Lung (tissue), 12 donors: ENCODE results near the gene MUSTN1. TPM values are rescaled to one million over a fixed set of nuclear protein-coding genes. Genes with fewer than 3 reads are reported as not detected.
A peak's percentile ranks its signal among the peaks of the same experiment; 100 is the strongest.

Experiments used
- ATAC-seq: fragments of 200-7000 bp; cut with Tn5 transposase; one replicate; pipeline ENCODE4 v1.9.1; 2020; ENCODE audit warnings: moderate number of reproducible peaks; ENCODE audit not compliant: insufficient read depth, low FRiP score
- DNase-seq, 3 donors: peaks; one replicate each; pipeline ENCODE4 v3.0.0-alpha.2; 2013 to 2017
- H3K27ac ChIP-seq, 2 donors: one replicate each; pipeline ENCODE4 v1.5.1; 2013; ENCODE audit warnings: mild to moderate bottlenecking in 2 of 2, moderate library complexity in 2 of 2, control low read depth in 1 of 2, inconsistent platforms in 1 of 2, low read depth in 1 of 2, low read length in 1 of 2
- H3K27me3 ChIP-seq, 3 donors: one replicate each; pipeline ENCODE4 v1.5.1; 2013; ENCODE audit warnings: low read length in 2 of 3; ENCODE audit not compliant: control insufficient read depth in 3 of 3, insufficient read depth in 3 of 3
- H3K36me3 ChIP-seq, 4 donors: one replicate each; pipeline ENCODE4 v1.5.1; 2013; ENCODE audit warnings: low read length in 4 of 4, mild to moderate bottlenecking in 1 of 4, moderate library complexity in 1 of 4; ENCODE audit not compliant: control insufficient read depth in 4 of 4, insufficient read depth in 4 of 4
- H3K4me1 ChIP-seq, 5 donors: one replicate each; pipeline ENCODE4 v1.5.1; 2013; ENCODE audit warnings: low read length in 5 of 5, mild to moderate bottlenecking in 2 of 5, moderate library complexity in 1 of 5; ENCODE audit not compliant: control insufficient read depth in 5 of 5, insufficient read depth in 5 of 5
- H3K4me3 ChIP-seq: one replicate; pipeline ENCODE4 v1.5.1; 2013; ENCODE audit warnings: mild to moderate bottlenecking, control low read depth, moderate library complexity
- H3K9ac ChIP-seq, 2 donors: one replicate each; pipeline ENCODE4 v1.5.1; 2013; ENCODE audit warnings: low read length in 2 of 2, control low read depth in 1 of 2; ENCODE audit not compliant: insufficient read depth in 1 of 2
- H3K9me3 ChIP-seq, 4 donors: one replicate each; pipeline ENCODE4 v1.5.1; 2013; ENCODE audit warnings: low read length in 3 of 4, mild to moderate bottlenecking in 1 of 4, moderate library complexity in 1 of 4; ENCODE audit not compliant: control insufficient read depth in 4 of 4, insufficient read depth in 3 of 4
- CTCF ChIP-seq: IDR thresholded peaks from 2 replicates; pipeline ENCODE4 v1.5.1; 2012; ENCODE audit warnings: mild to moderate bottlenecking; ENCODE audit errors: control extremely low read depth, extremely low read depth
- WGBS, 2 donors: extraction: QIAGEN DNeasy Blood & Tissue Kit; methylation state at CpG; one replicate each; pipeline ENCODE4 v1.1.7; 2013; 5-methylcytosine and 5-hydroxymethylcytosine counted together
- polyA plus RNA-seq, 2 donors: library from polyadenylated mRNA; stranded (reverse); fragments of 200-250 nt; gene quantifications; one replicate each; pipeline ENCODE4 v1.2.1, GENCODE V29; 2013
- total RNA-seq, 2 donors: library from RNA; depleted of rRNA in 1 of 2; stranded (reverse); fragments of >200 nt in 1 of 2; gene quantifications; one replicate each; pipeline ENCODE4 v1.2.1, GENCODE V29; 2014 to 2021
- donor health status: control.
- donor health status: control.
- donor health status: Bipolar disorder and iron deficiency.
- donor health status: healthy.
- donor health status: DM: yes; HTN: yes; CAD: no.

The MUSTN1 gene
- total and polyA plus RNA-seq, 4 donors: 3.3 to 39.0 (median 7.8) TPM

- Histone ChIP-seq H3K36me3 (peaks cover 0 to 31% (median 3%) of the 10 kb centered on the region in 4 donors), H3K4me1 (peaks cover 0 to 20% (median 3%) of the 10 kb centered on the region in 5 donors), H3K27me3 (no peaks in the 10 kb centered on the region), H3K27ac (no peak overlapping the region), H3K4me3 (no peak overlapping the region), H3K9me3 (no peaks in the 10 kb centered on the region), H3K9ac (no peak overlapping the region)
- ATAC-seq (no peak), DNase-seq (no peak)
- 84 to 95% methylated on average over 8 of the region's 8 CpGs for WGBS, 2 donors
- no peak for TF ChIP-seq CTCF
These were observed 1.1 kb upstream of the MUSTN1 start for GRCh38 chr3:52835766-52836470.

- WGBS, 2 donors: 95 to 97% methylated on average over 14 of the region's 14 CpGs
- no peak for DNase-seq
These were observed 1.6 kb downstream of the MUSTN1 start for GRCh38 chr3:52833202-52833601.

GRCh38 chr3:52831500-52832301, 3.1 kb downstream of the MUSTN1 start:
- no peak overlapping the region for H3K9ac ChIP-seq
- H3K4me1 ChIP-seq: peaks cover 0 to 20% (median 3%) of the 10 kb centered on the region in 5 donors
- no peaks in the 10 kb centered on the region for H3K9me3 ChIP-seq
- DNase-seq (no peak), ATAC-seq (peak; percentile 21)
- H3K4me3 ChIP-seq: no peak overlapping the region
- 57 to 62% methylated on average over 21 of the region's 21 CpGs for WGBS, 2 donors
- peaks cover 0 to 15% (median 0%) of the 10 kb centered on the region in 4 donors for H3K36me3 ChIP-seq
- H3K27me3 ChIP-seq: no peaks in the 10 kb centered on the region
- H3K27ac ChIP-seq: peak overlapping the region in 1 of 2 donors; percentile 0
- no peak for TF ChIP-seq CTCF

More at GRCh38 chr3:52833202-52833601, 1.6 kb downstream of the MUSTN1 start:
- Histone ChIP-seq H3K4me3 (no peak overlapping the region), H3K4me1 (peaks cover 0 to 20% (median 3%) of the 10 kb centered on the region in 5 donors), H3K9ac (no peak overlapping the region), H3K27ac (no peak overlapping the region), H3K36me3 (peaks cover 0 to 21% (median under 1%) of the 10 kb centered on the region in 4 donors), H3K9me3 (no peaks in the 10 kb centered on the region), H3K27me3 (no peaks in the 10 kb centered on the region)
- no peak for TF ChIP-seq CTCF
- no peak for ATAC-seq
